Vagina (tissue), 2 donors: Measurements from ENCODE around the gene NPC1. TPM values are rescaled to one million over a fixed set of nuclear protein-coding genes. Genes with fewer than 3 reads are reported as not detected.

Source experiments
- DNase-seq, 2 donors: peaks; one replicate each; pipeline ENCODE4 v3.0.0-alpha.2; 2017; ENCODE audit errors: extremely low spot score in 2 of 2
- H3K27ac ChIP-seq: fragments of 200-600 bp; sonication (generic); one replicate; pipeline ENCODE4 v1.5.1; 2019
- H3K27me3 ChIP-seq: fragments of 200-600 bp; sonication (generic); one replicate; pipeline ENCODE4 v1.5.1; 2019
- H3K36me3 ChIP-seq, 2 donors: fragments of 200-600 bp; sonication (generic); one replicate each; pipeline ENCODE4 v1.5.1; 2017 to 2019
- H3K4me1 ChIP-seq: fragments of 200-600 bp; sonication (generic); one replicate; pipeline ENCODE4 v1.5.1; 2019
- H3K4me3 ChIP-seq, 2 donors: fragments of 200-600 bp; sonication (generic); 1 replicate in 1 of 2; 2 replicates in 1 of 2; pipeline ENCODE4 v1.5.1; 2016 to 2019
- H3K9me3 ChIP-seq: fragments of 200-600 bp; sonication (generic); one replicate; pipeline ENCODE4 v1.5.1; 2019
- POLR2A ChIP-seq, 2 donors: fragments of 450-650 bp; IDR thresholded peaks; one replicate each; pipeline ENCODE4 v1.6.1; 2017; ENCODE audit warnings: antibody characterized with exemption in 2 of 2, mild to moderate bottlenecking in 2 of 2, moderate library complexity in 2 of 2
- POLR2AphosphoS5 ChIP-seq, 2 donors: sonication (generic); formaldehyde crosslinking; IDR thresholded peaks; one replicate each; pipeline ENCODE4 v1.9.0; 2017; ENCODE audit warnings: antibody characterized with exemption in 2 of 2, mild to moderate bottlenecking in 2 of 2, low read depth in 1 of 2; ENCODE audit not compliant: insufficient read depth in 1 of 2
- intact Hi-C: fragments of 100-400 bp; cut with DNase I; formaldehyde crosslinking; loops from one replicate; pipeline ENCODE4 v1.15.1; 2023
- total RNA-seq: library from RNA; depleted of rRNA; stranded (reverse); fragments of >200 nt; gene quantifications from one replicate; pipeline ENCODE4 v1.2.3, GENCODE V29; 2016
- TF ChIP-seq, protein P1 (sequence below), 3 experiments: fragments of 450-650 bp in 2 of 3; fragments of 200-600 bp in 1 of 3; sonication (generic) in 1 of 3; IDR thresholded peaks; one replicate each; pipeline ENCODE4 v1.5.1; 2017 to 2019; ENCODE audit warnings: antibody characterized with exemption in 3 of 3, mild to moderate bottlenecking in 2 of 3, moderate library complexity in 2 of 3

The NPC1 gene
- total RNA-seq, 1 donor from 2014 or later = 89.9 TPM

DNA sequence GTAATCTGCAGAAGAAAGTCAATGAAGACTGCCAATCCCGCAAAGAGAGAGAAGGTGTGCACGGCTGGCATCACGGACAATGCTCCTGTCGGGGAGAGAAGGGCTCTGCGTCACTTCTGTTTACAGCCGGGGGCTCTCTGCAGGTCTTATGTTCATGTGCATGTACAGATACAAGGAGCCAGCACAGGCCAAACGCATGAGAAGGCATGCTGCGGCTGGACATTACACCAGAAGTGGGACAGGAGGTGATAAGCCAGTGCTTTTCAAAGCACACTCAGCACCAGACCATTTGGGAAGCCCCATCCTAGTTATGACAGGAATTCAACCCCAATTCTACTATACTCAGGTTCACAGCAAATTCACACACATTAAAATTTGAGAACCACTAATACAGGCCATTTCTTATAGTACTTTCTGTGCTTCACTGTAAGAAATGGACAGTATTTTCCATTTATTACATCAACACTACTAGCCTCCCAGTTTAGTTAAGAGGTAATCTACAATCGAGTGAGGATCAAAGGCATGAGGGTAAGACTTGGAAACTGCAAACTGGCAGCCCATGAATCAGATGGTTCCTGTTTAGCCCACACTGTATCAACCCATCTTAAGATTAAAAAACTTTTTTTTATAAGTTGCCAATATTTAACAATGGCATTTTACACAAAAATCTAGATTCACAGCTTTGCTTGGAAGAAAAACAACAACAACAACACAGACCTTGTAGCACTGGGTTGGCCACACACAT, 44.8 kb downstream of the NPC1 start:
- Histone ChIP-seq H3K27ac (no peak overlapping the region), H3K36me3 (peaks cover 0 to 96% of the 10 kb centered on the region in 2 donors), H3K9me3 (no peaks in the 10 kb centered on the region), H3K27me3 (no peaks in the 10 kb centered on the region), H3K4me3 (no peak overlapping the region), H3K4me1 (no peaks in the 10 kb centered on the region)
- no peak for DNase-seq
- TF ChIP-seq POLR2AphosphoS5 (IDR thresholded peaks at IDR 0.05; ENCODE audit: insufficient read depth in 1 of 2, low read depth in 1 of 2) = no peak
- no peak for TF ChIP-seq POLR2A (IDR thresholded peaks at IDR 0.05)
- TF ChIP-seq, protein P1, sequence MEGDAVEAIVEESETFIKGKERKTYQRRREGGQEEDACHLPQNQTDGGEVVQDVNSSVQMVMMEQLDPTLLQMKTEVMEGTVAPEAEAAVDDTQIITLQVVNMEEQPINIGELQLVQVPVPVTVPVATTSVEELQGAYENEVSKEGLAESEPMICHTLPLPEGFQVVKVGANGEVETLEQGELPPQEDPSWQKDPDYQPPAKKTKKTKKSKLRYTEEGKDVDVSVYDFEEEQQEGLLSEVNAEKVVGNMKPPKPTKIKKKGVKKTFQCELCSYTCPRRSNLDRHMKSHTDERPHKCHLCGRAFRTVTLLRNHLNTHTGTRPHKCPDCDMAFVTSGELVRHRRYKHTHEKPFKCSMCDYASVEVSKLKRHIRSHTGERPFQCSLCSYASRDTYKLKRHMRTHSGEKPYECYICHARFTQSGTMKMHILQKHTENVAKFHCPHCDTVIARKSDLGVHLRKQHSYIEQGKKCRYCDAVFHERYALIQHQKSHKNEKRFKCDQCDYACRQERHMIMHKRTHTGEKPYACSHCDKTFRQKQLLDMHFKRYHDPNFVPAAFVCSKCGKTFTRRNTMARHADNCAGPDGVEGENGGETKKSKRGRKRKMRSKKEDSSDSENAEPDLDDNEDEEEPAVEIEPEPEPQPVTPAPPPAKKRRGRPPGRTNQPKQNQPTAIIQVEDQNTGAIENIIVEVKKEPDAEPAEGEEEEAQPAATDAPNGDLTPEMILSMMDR (IDR thresholded peaks at IDR 0.05) = no peak
- intact Hi-C loops = no loop called here

DNA sequence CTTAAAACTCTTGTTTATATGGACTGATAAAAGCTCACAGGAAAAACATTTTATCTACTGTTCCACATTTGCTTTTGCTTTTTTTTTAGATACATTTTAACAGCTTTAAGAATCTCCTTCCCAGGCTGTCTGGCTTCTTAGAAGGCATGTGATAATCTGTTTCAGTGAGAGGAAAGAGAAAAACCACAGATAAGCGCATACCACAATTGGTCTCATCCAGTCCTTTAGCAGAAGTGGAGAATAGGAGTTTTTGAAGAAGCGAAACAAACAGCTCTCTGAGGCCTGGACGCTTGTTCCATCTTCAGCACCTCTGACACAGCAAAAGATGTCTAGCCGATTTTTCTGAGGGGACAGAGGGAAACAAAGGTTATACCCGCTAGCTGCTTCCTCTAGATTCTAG, 45.4 kb downstream of the NPC1 start:
- TF ChIP-seq, protein P1 (IDR thresholded peaks at IDR 0.05) = no peak
- TF ChIP-seq POLR2A (IDR thresholded peaks at IDR 0.05) (no peak), POLR2AphosphoS5 (IDR thresholded peaks at IDR 0.05; ENCODE audit: insufficient read depth in 1 of 2, low read depth in 1 of 2) (no peak)
- intact Hi-C loops = no loop called here
- no peak for DNase-seq
- Histone ChIP-seq H3K9me3 (no peaks in the 10 kb centered on the region), H3K4me3 (no peak overlapping the region), H3K36me3 (peaks cover 0 to 98% of the 10 kb centered on the region in 2 donors), H3K4me1 (no peaks in the 10 kb centered on the region), H3K27ac (no peak overlapping the region), H3K27me3 (no peaks in the 10 kb centered on the region)

DNA sequence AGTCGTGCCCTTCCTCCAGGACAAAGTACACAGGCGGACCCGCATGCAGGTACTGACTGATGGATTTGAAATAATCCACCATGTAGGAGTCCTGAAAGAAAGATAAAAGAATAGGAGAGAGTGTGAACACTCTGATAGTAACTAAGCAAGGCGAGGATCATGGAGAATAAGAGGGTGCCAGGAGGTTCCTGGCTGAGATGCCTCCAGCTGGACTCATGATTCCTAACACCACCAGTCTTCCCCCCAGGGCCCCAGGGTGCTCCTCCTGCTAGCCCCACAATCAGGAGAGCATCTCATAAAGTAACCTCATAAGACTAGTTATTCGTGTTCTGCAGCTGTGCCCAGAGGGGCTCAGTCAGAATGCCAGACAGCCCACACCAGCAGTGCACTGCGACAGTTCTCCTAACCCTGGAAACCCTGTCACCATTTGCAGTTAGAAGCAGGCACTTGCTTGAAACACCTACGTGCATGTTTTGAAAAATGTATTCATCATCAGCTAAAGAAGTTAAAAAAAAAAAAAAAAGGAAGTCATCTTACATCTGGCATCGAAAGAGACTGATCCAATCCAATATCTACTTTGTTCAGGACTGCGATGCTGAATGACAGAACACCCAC, 46.3 kb downstream of the NPC1 start:
- TF ChIP-seq POLR2A (IDR thresholded peaks at IDR 0.05) = no peak
- no peak for TF ChIP-seq POLR2AphosphoS5 (IDR thresholded peaks at IDR 0.05; ENCODE audit: insufficient read depth in 1 of 2, low read depth in 1 of 2)
- intact Hi-C loops = no loop called here

DNA sequence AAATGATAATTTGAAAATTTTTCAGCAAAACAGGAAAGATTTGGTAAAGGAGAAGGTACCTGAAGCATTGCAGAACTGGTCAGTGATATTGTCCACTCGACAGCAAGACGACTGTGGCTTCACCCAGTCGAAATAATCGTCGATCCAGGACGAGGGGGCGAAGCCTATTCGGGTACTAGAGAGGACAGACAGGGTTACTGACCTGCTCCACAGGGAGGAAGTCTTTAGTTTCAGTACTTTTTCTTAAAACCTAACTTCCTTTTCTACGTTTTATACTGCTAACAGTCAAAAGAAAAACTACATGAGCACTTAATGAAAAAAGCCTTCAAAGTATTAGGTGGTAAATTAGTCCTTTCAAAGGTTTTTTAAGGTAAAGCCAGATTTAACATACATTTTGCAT, 47.0 kb downstream of the NPC1 start:
- Histone ChIP-seq H3K27ac (no peak overlapping the region), H3K36me3 (peaks cover 0 to 99% of the 10 kb centered on the region in 2 donors), H3K4me1 (no peaks in the 10 kb centered on the region), H3K27me3 (no peaks in the 10 kb centered on the region), H3K4me3 (no peak overlapping the region), H3K9me3 (no peaks in the 10 kb centered on the region)
- TF ChIP-seq, protein P1 (IDR thresholded peaks at IDR 0.05) = no peak
- TF ChIP-seq POLR2A (IDR thresholded peaks at IDR 0.05) (no peak), POLR2AphosphoS5 (IDR thresholded peaks at IDR 0.05; ENCODE audit: insufficient read depth in 1 of 2, low read depth in 1 of 2) (no peak)
- no peak for DNase-seq
- intact Hi-C loops = no loop called here

More for the DNA sequence above, 46.3 kb downstream of the NPC1 start:
- no peaks in the 10 kb centered on the region for H3K4me1 ChIP-seq
- H3K27ac ChIP-seq = no peak overlapping the region
- H3K36me3 ChIP-seq = peaks cover 0 to 99% of the 10 kb centered on the region in 2 donors
- DNase-seq = no peak
- H3K4me3 ChIP-seq = no peak overlapping the region
- H3K27me3 ChIP-seq = no peaks in the 10 kb centered on the region
- H3K9me3 ChIP-seq = no peaks in the 10 kb centered on the region

DNA sequence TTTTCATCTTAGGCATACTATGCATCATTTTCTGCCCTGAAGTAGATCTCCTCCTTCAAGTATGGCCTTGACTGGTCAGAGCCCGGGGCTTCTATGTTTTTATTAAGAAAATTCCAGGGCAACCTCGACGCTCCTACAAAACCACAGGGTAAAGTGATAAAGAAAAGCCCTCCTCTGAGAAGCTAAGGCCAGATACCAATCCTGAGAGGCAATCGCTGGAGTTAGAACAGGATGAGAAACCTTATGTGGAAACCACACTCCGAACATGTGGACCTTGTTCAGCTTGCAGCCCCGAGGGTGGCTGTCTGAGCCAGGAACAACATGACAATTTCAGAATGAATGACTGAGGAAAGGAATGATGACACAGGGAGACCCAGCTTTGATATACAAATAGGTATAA, 47.4 kb downstream of the NPC1 start:
- Histone ChIP-seq H3K4me1 (no peaks in the 10 kb centered on the region), H3K4me3 (no peak overlapping the region), H3K9me3 (no peaks in the 10 kb centered on the region), H3K27ac (no peak overlapping the region), H3K36me3 (peaks cover 0 to 99% of the 10 kb centered on the region in 2 donors), H3K27me3 (no peaks in the 10 kb centered on the region)
- TF ChIP-seq POLR2A (IDR thresholded peaks at IDR 0.05) (no peak), POLR2AphosphoS5 (IDR thresholded peaks at IDR 0.05; ENCODE audit: insufficient read depth in 1 of 2, low read depth in 1 of 2) (no peak)
- TF ChIP-seq, protein P1 (IDR thresholded peaks at IDR 0.05) = no peak
- no peak for DNase-seq
- intact Hi-C loops = no loop called here
